GM20000 (cell line): ENCODE measurements around the gene RGR.
"Not testable (repeated sequence)": the region's sequence is repeated elsewhere in the genome, so short reads cannot be mapped to it uniquely, and the experiment has no call there.

ENCODE experiments used
- DNase-seq: peaks from one replicate; pipeline ENCODE4 v3.0.0; 2012; ENCODE audit warnings: low spot score
- TF ChIP-seq, protein P1 (sequence below): IDR thresholded peaks from 2 replicates; pipeline ENCODE4 v1.5.1; 2012; ENCODE audit warnings: mild to moderate bottlenecking, control low read depth; ENCODE audit errors: extremely low read depth, missing control alignments

The RGR gene

DNA sequence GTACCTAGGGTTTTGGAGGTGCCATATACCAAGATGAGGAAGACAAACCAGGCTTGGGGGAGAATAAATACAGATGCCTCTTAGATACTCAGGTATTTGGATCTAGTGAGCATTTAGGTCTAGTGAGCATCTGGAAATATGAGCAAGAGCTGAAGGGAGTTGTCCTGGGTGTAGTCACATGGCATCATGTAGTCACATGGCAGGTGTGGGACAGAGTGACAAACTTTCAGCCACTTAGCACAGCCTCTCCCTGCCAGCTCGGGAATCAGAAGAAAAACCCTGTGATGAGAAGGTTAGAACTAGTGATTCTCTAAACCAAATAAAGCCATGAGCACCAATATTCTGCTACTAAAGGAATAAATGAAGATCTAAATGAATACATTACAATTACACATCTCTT lies 24.3 kb downstream of the RGR start:
- no peak for DNase-seq
- TF ChIP-seq, protein P1, sequence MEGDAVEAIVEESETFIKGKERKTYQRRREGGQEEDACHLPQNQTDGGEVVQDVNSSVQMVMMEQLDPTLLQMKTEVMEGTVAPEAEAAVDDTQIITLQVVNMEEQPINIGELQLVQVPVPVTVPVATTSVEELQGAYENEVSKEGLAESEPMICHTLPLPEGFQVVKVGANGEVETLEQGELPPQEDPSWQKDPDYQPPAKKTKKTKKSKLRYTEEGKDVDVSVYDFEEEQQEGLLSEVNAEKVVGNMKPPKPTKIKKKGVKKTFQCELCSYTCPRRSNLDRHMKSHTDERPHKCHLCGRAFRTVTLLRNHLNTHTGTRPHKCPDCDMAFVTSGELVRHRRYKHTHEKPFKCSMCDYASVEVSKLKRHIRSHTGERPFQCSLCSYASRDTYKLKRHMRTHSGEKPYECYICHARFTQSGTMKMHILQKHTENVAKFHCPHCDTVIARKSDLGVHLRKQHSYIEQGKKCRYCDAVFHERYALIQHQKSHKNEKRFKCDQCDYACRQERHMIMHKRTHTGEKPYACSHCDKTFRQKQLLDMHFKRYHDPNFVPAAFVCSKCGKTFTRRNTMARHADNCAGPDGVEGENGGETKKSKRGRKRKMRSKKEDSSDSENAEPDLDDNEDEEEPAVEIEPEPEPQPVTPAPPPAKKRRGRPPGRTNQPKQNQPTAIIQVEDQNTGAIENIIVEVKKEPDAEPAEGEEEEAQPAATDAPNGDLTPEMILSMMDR: no peak

DNA sequence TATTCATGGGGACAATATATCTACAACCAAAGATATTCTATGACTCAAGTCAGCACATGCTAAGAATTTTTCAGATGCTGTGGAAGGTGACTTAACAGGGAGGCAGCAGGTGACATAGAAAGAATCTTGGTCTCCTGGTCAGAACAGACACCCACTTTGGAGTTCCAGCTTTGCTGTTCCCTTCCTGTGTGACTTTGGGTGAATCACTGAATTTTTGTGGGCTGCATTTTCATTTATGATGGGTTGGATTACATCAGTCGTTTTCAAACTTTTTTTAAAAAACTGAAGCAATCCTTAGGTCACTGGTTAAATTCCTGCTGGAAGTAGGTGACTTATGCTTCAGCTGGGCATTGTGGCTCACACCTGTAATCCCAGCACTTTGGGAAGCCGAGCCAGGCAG lies 24.9 kb downstream of the RGR start:
- TF ChIP-seq, protein P1: no peak
- no peak for DNase-seq

DNA sequence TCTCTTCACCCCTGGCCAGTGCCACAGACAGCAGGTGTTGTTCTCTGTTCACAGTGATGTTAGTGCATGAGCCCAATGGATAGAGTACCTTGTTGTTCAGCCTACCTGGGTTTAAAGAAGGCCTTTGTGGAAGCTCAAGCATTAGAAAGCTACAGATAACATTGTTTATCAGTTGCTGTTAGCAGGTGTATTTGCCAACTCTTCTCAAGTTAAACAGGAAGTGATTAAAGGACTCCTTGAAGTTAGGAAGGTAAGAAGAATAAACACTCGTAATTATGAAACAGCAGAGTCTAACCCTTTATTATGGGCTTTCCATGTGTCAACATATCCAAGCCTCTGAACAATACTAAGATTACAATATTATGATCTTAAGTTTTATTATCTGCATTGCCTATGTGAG lies 25.9 kb downstream of the RGR start:
- TF ChIP-seq, protein P1: no peak
- DNase-seq: no peak

DNA sequence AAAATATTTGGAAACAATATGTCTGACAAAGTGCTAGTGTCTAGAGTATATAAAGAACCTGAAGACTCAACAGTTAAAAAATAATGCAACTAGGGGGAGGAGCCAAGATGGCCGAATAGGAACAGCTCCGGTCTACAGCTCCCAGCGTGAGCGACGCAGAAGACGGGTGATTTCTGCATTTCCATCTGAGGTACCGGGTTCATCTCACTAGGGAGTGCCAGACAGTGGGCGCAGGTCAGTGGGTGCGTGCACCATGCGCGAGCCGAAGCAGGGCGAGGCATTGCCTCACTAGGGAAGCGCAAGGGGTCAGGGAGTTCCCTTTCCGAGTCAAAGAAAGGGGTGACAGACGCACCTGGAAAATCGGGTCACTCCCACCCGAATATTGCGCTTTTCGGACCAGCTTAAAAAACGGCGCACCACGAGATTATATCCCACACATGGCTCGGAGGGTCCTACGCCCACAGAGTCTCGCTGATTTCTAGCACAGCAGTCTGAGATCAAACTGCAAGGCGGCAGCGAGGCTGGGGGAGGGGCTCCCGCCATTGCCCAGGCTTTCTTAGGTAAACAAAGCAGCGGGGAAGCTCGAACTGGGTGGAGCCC lies 35.1 kb downstream of the RGR start:
- DNase-seq: not testable (repeated sequence)

DNA sequence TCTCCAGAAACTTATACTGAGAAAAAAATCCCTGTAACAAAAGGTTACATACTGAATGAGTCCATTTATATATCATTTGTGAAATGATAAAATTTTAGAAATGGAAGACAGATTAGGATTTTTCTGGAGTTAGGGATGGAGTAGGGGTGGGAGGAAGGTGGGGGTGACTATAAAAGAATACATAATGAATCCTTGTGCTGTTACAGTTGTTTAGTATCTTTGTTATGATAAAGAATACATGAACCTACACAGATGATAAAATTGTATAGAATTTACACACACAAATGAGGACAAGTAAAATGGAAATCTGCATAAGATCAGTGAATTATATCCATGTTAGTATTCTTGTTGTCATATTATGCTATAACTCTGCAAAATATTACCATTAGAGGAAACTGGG lies 41.8 kb downstream of the RGR start:
- DNase-seq: no peak
- TF ChIP-seq, protein P1: no peak

DNA sequence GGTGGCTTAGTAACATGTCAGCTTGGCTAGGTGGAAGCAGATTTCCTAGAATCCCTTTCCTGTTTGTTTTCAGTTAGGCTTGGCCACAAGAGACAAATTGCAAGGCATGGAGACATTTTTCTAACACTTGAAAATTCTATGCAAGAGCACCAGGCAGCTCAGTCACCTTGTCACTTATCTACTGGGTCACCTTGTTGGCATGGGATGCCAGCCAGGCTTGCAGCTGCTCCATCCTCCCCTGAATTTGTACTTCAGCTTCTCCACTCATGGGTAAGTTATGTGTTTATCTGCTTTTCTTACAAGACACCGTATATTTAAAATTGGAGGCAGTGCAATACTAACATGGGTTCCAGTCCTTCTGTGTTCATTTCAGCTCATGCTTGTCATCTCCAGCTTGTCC lies 43.3 kb downstream of the RGR start:
- DNase-seq: no peak
- TF ChIP-seq, protein P1: no peak

DNA sequence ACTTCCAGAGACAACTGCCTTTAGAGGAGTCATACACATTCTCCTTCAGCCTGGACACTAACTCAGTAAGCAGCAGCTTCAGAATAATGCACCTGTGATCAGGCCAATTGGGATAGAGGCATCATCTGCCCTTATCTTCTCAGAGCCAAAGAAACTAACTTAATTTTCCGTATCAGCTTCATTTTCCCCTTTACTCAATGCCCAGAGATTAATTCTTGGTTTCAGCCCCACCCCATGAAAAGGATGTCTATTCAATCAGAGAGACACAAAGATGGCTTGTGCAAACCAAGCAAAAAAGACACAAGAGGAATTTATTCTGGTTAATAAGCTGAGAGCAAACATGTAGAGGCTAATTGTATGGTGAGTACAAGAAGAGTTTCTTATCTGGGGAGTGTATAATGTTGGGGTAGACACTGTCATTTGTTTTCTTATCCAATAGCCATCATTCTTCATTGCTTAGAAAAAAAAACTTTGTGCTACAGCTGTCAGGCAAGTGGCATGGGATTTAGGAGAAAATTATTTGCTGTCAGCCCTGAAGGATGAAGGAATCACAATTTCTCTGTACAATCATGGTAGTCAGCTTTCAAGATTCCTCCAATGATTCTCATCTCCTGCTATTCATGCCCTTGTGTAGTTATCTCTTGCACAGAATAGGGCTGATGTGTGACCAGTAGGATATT lies 44.8 kb downstream of the RGR start:
- TF ChIP-seq, protein P1: no peak

DNA sequence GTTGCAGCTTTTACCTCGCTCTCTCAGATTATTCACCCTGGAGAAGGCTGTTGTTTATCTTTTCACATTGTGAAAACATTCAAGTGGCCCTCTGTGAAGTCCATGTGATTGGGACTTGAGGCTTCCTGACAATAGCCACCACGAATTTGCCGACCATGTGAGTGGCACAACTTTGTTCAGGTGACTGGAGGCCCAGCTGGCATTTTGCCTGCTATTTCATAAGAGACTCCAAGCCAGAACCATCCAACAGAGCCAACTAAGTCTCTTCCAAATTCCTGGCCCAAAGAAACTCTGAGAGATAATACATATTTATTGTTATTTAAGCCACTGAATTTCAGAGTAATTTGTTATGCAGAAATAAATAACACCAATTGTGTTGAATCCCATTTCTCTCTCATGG lies 45.4 kb downstream of the RGR start:
- no peak for DNase-seq
- TF ChIP-seq, protein P1: no peak

More for the DNA sequence above, 44.8 kb downstream of the RGR start:
- no peak for DNase-seq
